IMR-90 (cell line): Measurements from ENCODE around the gene HMGCLL1. TPM values are rescaled to one million over a fixed set of nuclear protein-coding genes. Genes with fewer than 3 reads are reported as not detected.

Experiments
- ATAC-seq: fragments of 200-7000 bp; cut with Tn5 transposase; 2 replicates; pipeline ENCODE4 v1.9.1; 2020; ENCODE audit warnings: low read depth, mild to moderate bottlenecking, moderate library complexity
- BruUV-seq: library from RNA; stranded (reverse); fragments of 400-500 nt; replicated peaks from 2 replicates; lab custom pipeline; 2021; lab: Mats Ljungman, UMichigan
- CTCF ChIA-PET: fragments of 300-600 bp; formaldehyde crosslinking; extraction: SDS; loops from one replicate; lab custom pipeline; 2021; ENCODE audit warnings: antibody characterized with exemption; lab: Yijun Ruan, JAX
- POLR2A ChIA-PET: fragments of 300-600 bp; sonication (Branson Sonifier 250); formaldehyde crosslinking; loops from one replicate; lab custom pipeline; 2022; ENCODE audit warnings: antibody characterized with exemption; ENCODE audit not compliant: unreplicated experiment; lab: Charles Lee
- DNase-seq: peaks from one replicate; pipeline ENCODE4 v3.0.0; 2013
- H2AFZ ChIP-seq: replicated peaks from 2 replicates; pipeline ENCODE3; 2013; ENCODE audit warnings: low read length, mild to moderate bottlenecking; ENCODE audit not compliant: poor library complexity
- H2AK5ac ChIP-seq: 2 replicates; pipeline ENCODE4 v1.6.1; 2013; ENCODE audit warnings: low read depth, low read length, inconsistent platforms
- H2AK9ac ChIP-seq: replicated peaks from 2 replicates; pipeline ENCODE3; 2013; ENCODE audit warnings: mild to moderate bottlenecking, low read depth, low read length, moderate library complexity; ENCODE audit not compliant: poor library complexity
- H2BK120ac ChIP-seq: 2 replicates; pipeline ENCODE4 v1.6.1; 2013; ENCODE audit warnings: low read depth, low read length, inconsistent platforms
- H2BK15ac ChIP-seq: 3 replicates; pipeline ENCODE4 v1.6.1; 2013; ENCODE audit warnings: low read depth, low read length, inconsistent platforms
- H2BK20ac ChIP-seq: 2 replicates; pipeline ENCODE4 v1.6.1; 2013; ENCODE audit warnings: low read depth, mild to moderate bottlenecking, inconsistent platforms, low read length, moderate library complexity
- H2BK5ac ChIP-seq: 2 replicates; pipeline ENCODE4 v1.6.1; 2013; ENCODE audit warnings: mild to moderate bottlenecking, low read depth, low read length, inconsistent platforms; ENCODE audit not compliant: poor library complexity, severe bottlenecking
- H3K14ac ChIP-seq: replicated peaks from 2 replicates; pipeline ENCODE4 v1.6.1; 2013; ENCODE audit warnings: low read depth, low read length, inconsistent platforms
- H3K18ac ChIP-seq: 2 replicates; pipeline ENCODE4 v1.6.1; 2013; ENCODE audit warnings: low read depth, low read length, control low read depth
- H3K23ac ChIP-seq: 2 replicates; pipeline ENCODE4 v1.6.1; 2013; ENCODE audit warnings: low read depth, low read length, inconsistent platforms
- H3K27ac ChIP-seq: 2 replicates; pipeline ENCODE4 v1.5.1; 2013; ENCODE audit warnings: mild to moderate bottlenecking, control low read depth, low read length; ENCODE audit not compliant: insufficient read depth
- H3K27me3 ChIP-seq: 2 replicates; pipeline ENCODE4 v1.6.1; 2013; ENCODE audit warnings: low read length; ENCODE audit not compliant: control insufficient read depth, insufficient read depth
- H3K36me3 ChIP-seq: 2 replicates; pipeline ENCODE4 v1.6.1; 2013; ENCODE audit warnings: low read length, mixed read lengths; ENCODE audit not compliant: control insufficient read depth, insufficient read depth
- H3K4ac ChIP-seq: 2 replicates; pipeline ENCODE4 v1.6.1; 2013; ENCODE audit warnings: low read depth, low read length, inconsistent platforms
- H3K4me1 ChIP-seq: 2 replicates; pipeline ENCODE4 v1.6.1; 2013; ENCODE audit warnings: low read length, mixed read lengths; ENCODE audit not compliant: control insufficient read depth, insufficient read depth
- H3K4me2 ChIP-seq: 2 replicates; pipeline ENCODE4 v1.6.1; 2013; ENCODE audit warnings: low read depth, mild to moderate bottlenecking, control low read depth, low read length, moderate library complexity
- H3K4me3 ChIP-seq: 2 replicates; pipeline ENCODE4 v1.5.1; 2013; ENCODE audit warnings: low read depth, mild to moderate bottlenecking, control low read depth, low read length, moderate library complexity; ENCODE audit not compliant: insufficient read depth
- H3K56ac ChIP-seq: 2 replicates; pipeline ENCODE4 v1.6.1; 2013; ENCODE audit warnings: low read length, inconsistent platforms; ENCODE audit not compliant: insufficient read depth; ENCODE audit errors: extremely low read depth
- H3K79me1 ChIP-seq, 2 experiments: 2 replicates each; pipeline ENCODE4 v1.6.1; 2013; ENCODE audit warnings: low read length in 2 of 2, inconsistent platforms in 1 of 2, low read depth in 1 of 2
- H3K9ac ChIP-seq: 2 replicates; pipeline ENCODE4 v1.6.1; 2013; ENCODE audit warnings: low read depth, low read length, control low read depth
- H3K9me1 ChIP-seq: 2 replicates; pipeline ENCODE4 v1.6.1; 2013; ENCODE audit warnings: low read length, inconsistent platforms; ENCODE audit not compliant: insufficient read depth
- H3K9me3 ChIP-seq: 2 replicates; pipeline ENCODE4 v1.6.1; 2013; ENCODE audit warnings: low read length; ENCODE audit not compliant: control insufficient read depth, insufficient read depth
- H4K20me1 ChIP-seq: 2 replicates; pipeline ENCODE4 v1.6.1; 2013; ENCODE audit warnings: low read length, inconsistent platforms; ENCODE audit not compliant: insufficient read depth
- H4K5ac ChIP-seq: 2 replicates; pipeline ENCODE4 v1.6.1; 2013; ENCODE audit warnings: mild to moderate bottlenecking, low read depth, low read length, control low read depth
- H4K8ac ChIP-seq, 2 experiments: 2 replicates each; pipeline ENCODE4 v1.6.1; 2013; ENCODE audit warnings: low read depth in 2 of 2, low read length in 2 of 2, control low read depth in 1 of 2, inconsistent platforms in 1 of 2
- H4K91ac ChIP-seq: 2 replicates; pipeline ENCODE4 v1.6.1; 2013; ENCODE audit warnings: low read depth, low read length, inconsistent platforms; ENCODE audit not compliant: insufficient read depth
- BHLHE40 ChIP-seq: fragments of 150-350 bp; IDR thresholded peaks from 2 replicates; pipeline ENCODE4 v1.6.1; 2016; ENCODE audit warnings: mild to moderate bottlenecking, low read depth, low read length
- CEBPB ChIP-seq: IDR thresholded peaks from 2 replicates; pipeline ENCODE4 v1.6.1; 2012; ENCODE audit warnings: low read depth, low read length, improper control_type of control experiment
- CHD1 ChIP-seq: IDR thresholded peaks from 2 replicates; pipeline ENCODE4 v1.6.1; 2012; ENCODE audit warnings: low read depth, low read length, improper control_type of control experiment
- MAFK ChIP-seq: IDR thresholded peaks from 2 replicates; pipeline ENCODE4 v1.6.1; 2012; ENCODE audit warnings: low read depth, low read length, improper control_type of control experiment
- POLR2A ChIP-seq: IDR thresholded peaks from 2 replicates; pipeline ENCODE4 v1.6.1; 2012; ENCODE audit warnings: mild to moderate bottlenecking, low read depth, low read length
- RCOR1 ChIP-seq: IDR thresholded peaks from 2 replicates; pipeline ENCODE4 v1.6.1; 2012; ENCODE audit warnings: mild to moderate bottlenecking, low read length, improper control_type of control experiment; ENCODE audit not compliant: insufficient replicate concordance
- RFX5 ChIP-seq: IDR thresholded peaks from 2 replicates; pipeline ENCODE4 v1.8.0; 2012; ENCODE audit warnings: low read depth, mild to moderate bottlenecking, low read length, moderate library complexity
- SMC3 ChIP-seq: fragments of 150-350 bp; IDR thresholded peaks from 2 replicates; pipeline ENCODE4 v1.6.1; 2016; ENCODE audit warnings: low read depth, mild to moderate bottlenecking, antibody characterized with exemption, low read length, moderate library complexity
- WGBS, 2 experiments: methylation state at CpG; one replicate each; pipeline versions ENCODE4 v1.1.5 to v1.1.7; 2013; ENCODE audit warnings: missing lambda C conversion rate in 2 of 2; ENCODE audit not compliant: insufficient read length in 1 of 2; ENCODE audit errors: extremely low coverage in 2 of 2; 5-methylcytosine and 5-hydroxymethylcytosine counted together
- dilution Hi-C: fragments of 300-500 bp; cut with HindIII; formaldehyde crosslinking; loops from one replicate; pipeline ENCODE4 v1.14.3; 2018; ENCODE audit warnings: low sequenced_read_pairs; ENCODE audit not compliant: unreplicated experiment
- in situ Hi-C: fragments of 300-500 bp; cut with MboI; formaldehyde crosslinking; loops from 3 replicates; pipeline ENCODE4 v1.14.3; 2019; ENCODE audit warnings: low sequenced_read_pairs, inconsistent platforms, mixed read lengths
- intact Hi-C: fragments of 100-400 bp; cut with micrococcal nuclease; formaldehyde crosslinking; loops from 2 replicates; pipeline ENCODE4 v1.10.0; 2022
- polyA plus RNA-seq, 3 experiments: library from polyadenylated mRNA; depleted of rRNA; stranded (reverse); fragments of >200 nt; gene quantifications; 2 replicates each; pipeline ENCODE4 v1.2.3, GENCODE V29; 2012; ENCODE audit warnings: low replicate concordance in 1 of 3
- total RNA-seq: library from RNA; depleted of rRNA; stranded (reverse); fragments of >200 nt; gene quantifications from 2 replicates; pipeline ENCODE4 v1.2.3, GENCODE V29; 2012
- TF ChIP-seq, protein P1 (sequence below): fragments of 150-350 bp; IDR thresholded peaks from 2 replicates; pipeline ENCODE4 v1.6.1; 2017; ENCODE audit warnings: mild to moderate bottlenecking, antibody characterized with exemption, low read length, low read depth
- TF ChIP-seq, protein P2 (sequence below): conservative IDR thresholded peaks from 2 replicates; pipeline ENCODE4 v1.5.1; 2012; ENCODE audit warnings: mild to moderate bottlenecking, low read depth, low read length, improper control_type of control experiment

The HMGCLL1 gene
- total and polyA plus RNA-seq, 2 of the 4 experiments (the other 2 are of a cell fraction) = 0.03 TPM; not detected in 1

GRCh38 chr6:55567558-55567957 is 11.4 kb downstream of the HMGCLL1 start:
- Histone ChIP-seq H3K9ac (no peak overlapping the region), H3K36me3 (no peaks in the 10 kb centered on the region), H3K9me3 (no peaks in the 10 kb centered on the region), H3K18ac (no peak overlapping the region), H2AFZ (no peak overlapping the region), H3K56ac (no peak overlapping the region), H3K4me2 (no peak overlapping the region), H4K91ac (no peak overlapping the region), H3K27ac (no peak overlapping the region), H2BK20ac (no peak overlapping the region), H3K14ac (no peak overlapping the region), H3K9me1 (no peaks in the 10 kb centered on the region), H2AK5ac (no peak overlapping the region), H3K4ac (no peak overlapping the region), H3K79me1 (no peaks in the 10 kb centered on the region), H2BK15ac (no peak overlapping the region), H3K4me3 (no peak overlapping the region), H4K8ac (no peak overlapping the region), H4K5ac (no peak overlapping the region), H2BK120ac (no peak overlapping the region), H2AK9ac (no peak overlapping the region), H3K4me1 (no peaks in the 10 kb centered on the region), H4K20me1 (no peaks in the 10 kb centered on the region), H3K27me3 (peaks cover 2% of the 10 kb centered on the region; the same call in 1 of the 2 replicates), H2BK5ac (no peak overlapping the region), H3K23ac (no peak overlapping the region)
- intact Hi-C loops (no loop called here), dilution Hi-C loops (no loop called here), in situ Hi-C loops (no loop called here)
- TF ChIP-seq SMC3 (no peak), CEBPB (no peak), POLR2A (no peak), CHD1 (no peak), BHLHE40 (no peak), RCOR1 (no peak), RFX5 (no peak), MAFK (no peak)
- TF ChIP-seq, protein P1, sequence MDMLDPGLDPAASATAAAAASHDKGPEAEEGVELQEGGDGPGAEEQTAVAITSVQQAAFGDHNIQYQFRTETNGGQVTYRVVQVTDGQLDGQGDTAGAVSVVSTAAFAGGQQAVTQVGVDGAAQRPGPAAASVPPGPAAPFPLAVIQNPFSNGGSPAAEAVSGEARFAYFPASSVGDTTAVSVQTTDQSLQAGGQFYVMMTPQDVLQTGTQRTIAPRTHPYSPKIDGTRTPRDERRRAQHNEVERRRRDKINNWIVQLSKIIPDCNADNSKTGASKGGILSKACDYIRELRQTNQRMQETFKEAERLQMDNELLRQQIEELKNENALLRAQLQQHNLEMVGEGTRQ = no peak
- TF ChIP-seq, protein P2, sequence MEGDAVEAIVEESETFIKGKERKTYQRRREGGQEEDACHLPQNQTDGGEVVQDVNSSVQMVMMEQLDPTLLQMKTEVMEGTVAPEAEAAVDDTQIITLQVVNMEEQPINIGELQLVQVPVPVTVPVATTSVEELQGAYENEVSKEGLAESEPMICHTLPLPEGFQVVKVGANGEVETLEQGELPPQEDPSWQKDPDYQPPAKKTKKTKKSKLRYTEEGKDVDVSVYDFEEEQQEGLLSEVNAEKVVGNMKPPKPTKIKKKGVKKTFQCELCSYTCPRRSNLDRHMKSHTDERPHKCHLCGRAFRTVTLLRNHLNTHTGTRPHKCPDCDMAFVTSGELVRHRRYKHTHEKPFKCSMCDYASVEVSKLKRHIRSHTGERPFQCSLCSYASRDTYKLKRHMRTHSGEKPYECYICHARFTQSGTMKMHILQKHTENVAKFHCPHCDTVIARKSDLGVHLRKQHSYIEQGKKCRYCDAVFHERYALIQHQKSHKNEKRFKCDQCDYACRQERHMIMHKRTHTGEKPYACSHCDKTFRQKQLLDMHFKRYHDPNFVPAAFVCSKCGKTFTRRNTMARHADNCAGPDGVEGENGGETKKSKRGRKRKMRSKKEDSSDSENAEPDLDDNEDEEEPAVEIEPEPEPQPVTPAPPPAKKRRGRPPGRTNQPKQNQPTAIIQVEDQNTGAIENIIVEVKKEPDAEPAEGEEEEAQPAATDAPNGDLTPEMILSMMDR = no peak
- DNase-seq (no peak), ATAC-seq (no peak)
- CTCF ChIA-PET = no interaction called here
- POLR2A ChIA-PET = no interaction called here
- no TSS peak for BruUV-seq
- no CpG with 5 or more reads among the region's 4 CpGs for WGBS, 2 experiments
